Measurements from ENCODE around the gene ATP8B4. TPM values are rescaled to one million over a fixed set of nuclear protein-coding genes. Genes with fewer than 3 reads are reported as not detected.

The ATP8B4 gene
- total and polyA plus RNA-seq, 2 of the 8 experiments (the other 6 are each of a cell fraction or from before 2014, with no cell fraction given), result 0.17 to 0.24 TPM

GRCh38 chr15:49923671-49924070 is 195.4 kb downstream of the ATP8B4 start (continued):
- TF ChIP-seq TAF7 (optimal IDR thresholded peaks at IDR 0.05; ENCODE audit: borderline replicate concordance, low read depth, low read length) (no peak), BACH1 (IDR thresholded peaks at IDR 0.05; ENCODE audit: low read length) (no peak)
